Activated CD4-positive, alpha-beta T cell treated with anti-CD3 and anti-CD28 coated beads, Interleukin-2, amount 10 ng/mL, durations not matched to agents 7 days and 5 days (primary cell): ENCODE data around the gene GNPTG. TPM values are rescaled to one million over a fixed set of nuclear protein-coding genes. Genes with fewer than 3 reads are reported as not detected.

Experiments used
- CTCF ChIA-PET: fragments of 350-600 bp; sonication (Branson Sonifier 250); formaldehyde crosslinking; loops from one replicate; lab custom pipeline; 2021; ENCODE audit warnings: antibody characterized with exemption; lab: Charles Lee
- POLR2A ChIA-PET: fragments of 350-600 bp; sonication (Branson Sonifier 250); formaldehyde crosslinking; loops from one replicate; lab custom pipeline; 2021; ENCODE audit warnings: antibody characterized with exemption; lab: Charles Lee
- DNase-seq: peaks from one replicate; pipeline ENCODE4 v3.0.0-alpha.2; 2020
- H3K27ac Mint-ChIP-seq: one replicate; pipeline ENCODE4 v1.8.0; 2021; ENCODE audit warnings: mild to moderate bottlenecking, moderate library complexity, mixed read lengths
- H3K27me3 Mint-ChIP-seq: one replicate; pipeline ENCODE4 v1.8.0; 2021; ENCODE audit warnings: mixed read lengths
- H3K36me3 Mint-ChIP-seq: one replicate; pipeline ENCODE4 v1.8.0; 2021; ENCODE audit warnings: low read depth, mixed read lengths
- H3K4me1 Mint-ChIP-seq: one replicate; pipeline ENCODE4 v1.8.0; 2021; ENCODE audit warnings: mixed read lengths
- H3K4me3 Mint-ChIP-seq: one replicate; pipeline ENCODE4 v1.8.0; 2021; ENCODE audit warnings: mild to moderate bottlenecking, moderate library complexity, mixed read lengths
- H3K9me3 Mint-ChIP-seq: one replicate; pipeline ENCODE4 v1.8.0; 2021; ENCODE audit warnings: mixed read lengths
- total RNA-seq, 2 experiments: library from RNA; stranded (reverse); gene quantifications; one replicate each; pipeline ENCODE4 v1.2.3, GENCODE V29; 2021

Gene GNPTG
- total RNA-seq = 10 to 100 TPM; 34.3 to 36.9 TPM

DNA sequence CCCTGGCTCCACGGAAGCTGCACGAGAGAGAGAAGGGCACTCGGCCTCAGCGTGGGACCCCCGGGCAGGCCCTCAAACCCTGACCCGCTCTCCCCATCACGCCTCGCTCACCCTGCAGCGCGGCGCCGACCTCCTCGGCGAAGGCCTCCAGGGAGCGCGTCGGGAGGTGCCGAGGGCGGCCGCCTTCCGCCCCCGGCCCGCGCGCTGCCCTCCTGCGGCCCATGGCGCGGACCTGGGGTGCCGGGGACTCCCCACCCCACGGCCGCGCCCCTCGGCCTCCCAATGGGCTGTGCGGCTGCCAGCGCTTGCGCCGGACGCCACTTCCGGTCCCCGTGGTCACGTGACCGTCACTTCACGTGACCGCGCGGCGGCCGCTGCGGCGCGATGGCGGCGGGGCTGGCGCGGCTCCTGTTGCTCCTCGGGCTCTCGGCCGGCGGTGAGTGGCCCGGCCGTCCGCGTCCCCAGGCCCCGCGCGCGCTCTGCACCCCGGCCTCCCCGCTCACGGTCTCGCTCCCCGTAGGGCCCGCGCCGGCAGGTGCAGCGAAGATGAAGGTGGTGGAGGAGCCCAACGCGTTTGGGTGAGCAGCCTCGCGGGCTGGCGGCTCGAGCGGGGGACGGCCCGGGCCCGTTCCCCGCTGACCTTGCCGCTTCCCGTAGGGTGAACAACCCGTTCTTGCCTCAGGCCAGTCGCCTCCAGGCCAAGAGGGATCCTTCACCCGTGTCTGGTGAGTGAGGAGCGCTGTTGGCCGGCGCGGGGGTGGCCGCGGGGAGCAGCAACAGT, at the start of gene GNPTG, which contains the start of gene TSR3:
Gene GNPTG (plus strand): TSS at position 350 of the 781 bp plus-strand sequence. CDS start 35 bp downstream, at position 385.
Gene TSR3 (minus strand): TSS at position 297 of the 781 bp plus-strand sequence. CDS start 74 bp downstream, at position 223.
- Mint-ChIP-seq H3K27me3 (no peaks in the 10 kb centered on the region), H3K27ac (peak within 1 kb of the TSS; percentile 82), H3K4me3 (peak within 1 kb of the TSS; percentile 84), H3K36me3 (no peaks in the 10 kb centered on the region), H3K9me3 (no peaks in the 10 kb centered on the region), H3K4me1 (peaks cover 36% of the 10 kb centered on the region)
- DNase-seq = peak; percentile 83
- ChIA-PET CTCF (interaction anchor here (1.3 kb wide), 1 partner anchor 16 kb away, joined by 3 read pairs; no protein-coding TSS in a partner anchor), POLR2A (no interaction called here)

DNA sequence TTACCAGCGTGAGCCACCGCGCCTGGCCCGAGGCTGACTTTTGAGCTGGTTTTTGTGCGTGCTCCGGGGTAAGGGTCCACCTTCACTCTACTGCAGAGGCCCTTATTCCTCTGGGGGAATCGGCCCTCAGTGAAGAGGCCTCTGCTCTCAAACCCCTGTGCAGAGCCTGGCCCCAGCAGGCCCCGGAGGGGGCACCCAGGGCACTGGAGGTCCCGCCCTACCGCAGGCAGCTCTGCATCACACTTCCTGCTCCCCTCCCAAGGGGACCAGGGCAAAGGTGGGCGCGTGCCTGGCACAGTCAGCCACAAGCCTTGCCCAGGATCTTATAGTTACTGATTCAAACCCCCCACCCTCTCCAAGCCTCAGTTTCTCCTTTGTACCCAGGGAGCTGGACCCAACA, 45.9 kb upstream of the GNPTG start:
- Mint-ChIP-seq H3K27me3 (no peaks in the 10 kb centered on the region), H3K4me1 (peaks cover 37% of the 10 kb centered on the region), H3K27ac (peak overlapping the region; percentile 93), H3K36me3 (peaks cover 6% of the 10 kb centered on the region), H3K4me3 (no peak overlapping the region), H3K9me3 (no peaks in the 10 kb centered on the region)
- DNase-seq = no peak
- ChIA-PET POLR2A (no interaction called here), CTCF (no interaction called here)

DNA sequence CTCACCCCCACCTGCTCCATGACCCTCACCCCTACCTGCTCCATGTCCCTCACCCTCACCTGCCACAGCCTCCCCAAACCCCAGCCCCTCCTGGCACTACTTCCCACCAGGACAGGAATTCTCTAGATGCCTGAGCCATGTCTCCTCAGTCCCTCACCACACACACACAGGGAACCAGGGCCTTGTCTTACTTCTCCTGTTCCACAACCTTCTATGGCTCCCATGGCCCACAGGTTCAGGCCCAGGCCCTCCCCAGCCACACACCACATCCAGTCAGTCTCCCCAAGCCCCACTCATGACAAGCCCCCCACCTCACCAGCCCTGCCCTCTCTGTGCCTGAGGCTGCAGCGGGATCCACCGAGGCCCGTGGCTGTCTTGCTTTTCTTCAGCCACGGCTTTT, 45.4 kb upstream of the GNPTG start:
- peak overlapping the region; percentile 50 for H3K4me3 Mint-ChIP-seq
- POLR2A ChIA-PET = no interaction called here
- no peak for DNase-seq
- no peaks in the 10 kb centered on the region for H3K27me3 Mint-ChIP-seq
- H3K36me3 Mint-ChIP-seq = peaks cover 9% of the 10 kb centered on the region
- no peaks in the 10 kb centered on the region for H3K9me3 Mint-ChIP-seq
- peaks cover 42% of the 10 kb centered on the region for H3K4me1 Mint-ChIP-seq
- CTCF ChIA-PET = no interaction called here
- H3K27ac Mint-ChIP-seq = peak overlapping the region; percentile 43

DNA sequence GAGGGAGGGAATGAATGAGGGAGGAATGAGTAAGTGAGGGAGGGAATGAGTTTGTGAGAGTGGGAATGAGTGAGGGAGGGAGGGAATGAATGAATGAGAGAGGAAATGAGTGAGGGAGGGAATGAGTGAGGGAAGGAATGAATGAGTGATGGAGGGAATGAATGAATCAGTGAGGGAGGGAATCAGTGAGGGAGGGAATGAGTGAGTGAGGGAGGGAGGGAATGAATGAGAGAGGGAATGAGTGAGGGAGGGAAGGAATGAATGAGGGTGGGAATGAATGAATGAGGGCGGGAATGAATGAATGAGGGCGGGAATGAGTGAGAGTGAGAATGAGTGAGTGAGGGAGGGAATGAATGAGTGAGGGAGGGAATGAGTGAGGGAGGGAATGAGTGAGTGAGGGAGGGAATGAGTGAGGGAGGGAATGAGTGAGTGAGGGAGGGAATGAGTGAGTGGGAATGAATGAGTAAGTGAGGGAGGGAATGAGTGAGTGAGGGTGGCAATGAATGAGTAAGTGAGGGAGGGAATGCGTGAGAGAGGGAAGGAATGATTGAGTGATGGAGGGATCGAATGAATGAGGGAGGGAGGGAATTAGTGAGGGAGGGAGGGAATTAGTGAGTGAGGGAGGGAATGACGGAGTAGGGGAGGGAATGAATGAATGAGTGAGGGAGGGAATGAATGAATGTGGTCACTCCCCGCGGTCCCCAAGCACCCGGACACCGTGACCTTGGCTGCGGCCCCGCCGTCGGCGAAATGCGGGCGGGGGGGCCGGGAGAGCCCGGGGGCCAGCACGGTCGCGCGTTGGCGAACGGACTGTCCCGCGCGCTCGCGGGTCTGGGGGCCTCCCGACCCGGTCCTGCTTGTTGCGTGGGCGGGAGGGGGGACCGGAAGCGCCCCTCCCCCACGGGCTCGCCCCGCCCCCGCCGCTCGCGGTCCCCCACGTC, 43.4 kb upstream of the GNPTG start:
- H3K36me3 Mint-ChIP-seq = peaks cover 9% of the 10 kb centered on the region
- no peaks in the 10 kb centered on the region for H3K9me3 Mint-ChIP-seq
- H3K4me1 Mint-ChIP-seq = peaks cover 42% of the 10 kb centered on the region
- H3K27ac Mint-ChIP-seq = peak overlapping the region; percentile 100
- CTCF ChIA-PET = no interaction called here
- DNase-seq = no peak
- POLR2A ChIA-PET = interaction anchor here (1.6 kb wide), 1 partner anchor 112 kb away, joined by 7 read pairs; the partner anchor contains the start of gene UQCC4
- peak overlapping the region; percentile 81 for H3K4me3 Mint-ChIP-seq
- no peaks in the 10 kb centered on the region for H3K27me3 Mint-ChIP-seq

DNA sequence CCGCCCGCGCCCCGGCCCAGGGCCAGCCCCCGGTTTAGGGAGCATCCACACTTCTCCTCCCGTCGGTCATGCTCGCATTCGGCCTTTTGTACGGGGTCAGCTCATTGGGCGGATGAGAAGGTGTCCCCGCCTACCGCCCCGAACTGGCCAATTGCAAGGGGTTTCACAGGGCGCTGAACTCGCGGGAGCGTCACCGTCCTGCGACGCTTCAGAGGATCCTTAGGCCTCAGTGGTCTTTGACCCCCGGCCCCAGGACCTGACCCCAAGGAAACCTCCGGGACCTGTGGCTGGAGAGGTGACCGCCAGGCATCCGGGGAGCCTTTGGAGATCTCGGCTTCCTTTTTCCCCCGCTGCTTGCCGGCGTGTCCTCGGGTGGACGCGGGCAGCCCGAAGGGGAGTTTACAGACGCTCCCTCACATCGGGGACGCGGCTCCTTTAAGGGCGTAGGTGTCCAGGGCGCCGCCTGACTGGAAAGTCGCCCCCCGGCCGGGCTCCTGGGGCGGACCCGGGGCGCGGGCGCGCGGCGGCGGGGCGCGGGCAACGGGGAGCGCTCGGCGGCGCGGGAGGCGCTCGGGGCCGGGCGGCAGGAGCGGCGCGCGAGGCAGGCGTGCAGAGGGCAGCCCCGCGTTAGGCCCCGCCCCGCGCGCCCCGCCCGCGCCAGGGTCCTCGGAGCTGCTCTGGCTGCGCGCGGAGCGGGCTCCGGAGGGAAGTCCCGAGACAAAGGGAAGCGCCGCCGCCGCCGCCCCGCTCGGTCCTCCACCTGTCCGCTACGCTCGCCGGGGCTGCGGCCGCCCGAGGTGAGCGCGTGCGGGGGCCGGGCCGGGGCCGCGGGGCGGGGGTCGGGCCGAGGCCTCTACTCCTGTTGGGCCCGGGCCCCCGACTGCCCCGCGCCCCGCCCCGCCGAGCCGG, 42.5 kb upstream of the GNPTG start, which contains the start of gene UBE2I:
Gene UBE2I (plus strand): TSS at position 660 of the 909 bp plus-strand sequence. CDS start 4,395 bp downstream, outside the sequence.
- Mint-ChIP-seq H3K9me3 (no peaks in the 10 kb centered on the region), H3K27me3 (no peaks in the 10 kb centered on the region), H3K27ac (peak within 1 kb of the TSS; percentile 100), H3K36me3 (peaks cover 11% of the 10 kb centered on the region), H3K4me1 (peaks cover 36% of the 10 kb centered on the region), H3K4me3 (peak within 1 kb of the TSS; percentile 92)
- DNase-seq = peak; percentile 97
- POLR2A ChIA-PET = interaction anchor here (1.6 kb wide), 1 partner anchor 111 kb away, joined by 7 read pairs; the partner anchor contains the start of gene UQCC4
- CTCF ChIA-PET = interaction anchor here (1.0 kb wide), 1 partner anchor 9 kb away, joined by 5 read pairs; no protein-coding TSS in a partner anchor

DNA sequence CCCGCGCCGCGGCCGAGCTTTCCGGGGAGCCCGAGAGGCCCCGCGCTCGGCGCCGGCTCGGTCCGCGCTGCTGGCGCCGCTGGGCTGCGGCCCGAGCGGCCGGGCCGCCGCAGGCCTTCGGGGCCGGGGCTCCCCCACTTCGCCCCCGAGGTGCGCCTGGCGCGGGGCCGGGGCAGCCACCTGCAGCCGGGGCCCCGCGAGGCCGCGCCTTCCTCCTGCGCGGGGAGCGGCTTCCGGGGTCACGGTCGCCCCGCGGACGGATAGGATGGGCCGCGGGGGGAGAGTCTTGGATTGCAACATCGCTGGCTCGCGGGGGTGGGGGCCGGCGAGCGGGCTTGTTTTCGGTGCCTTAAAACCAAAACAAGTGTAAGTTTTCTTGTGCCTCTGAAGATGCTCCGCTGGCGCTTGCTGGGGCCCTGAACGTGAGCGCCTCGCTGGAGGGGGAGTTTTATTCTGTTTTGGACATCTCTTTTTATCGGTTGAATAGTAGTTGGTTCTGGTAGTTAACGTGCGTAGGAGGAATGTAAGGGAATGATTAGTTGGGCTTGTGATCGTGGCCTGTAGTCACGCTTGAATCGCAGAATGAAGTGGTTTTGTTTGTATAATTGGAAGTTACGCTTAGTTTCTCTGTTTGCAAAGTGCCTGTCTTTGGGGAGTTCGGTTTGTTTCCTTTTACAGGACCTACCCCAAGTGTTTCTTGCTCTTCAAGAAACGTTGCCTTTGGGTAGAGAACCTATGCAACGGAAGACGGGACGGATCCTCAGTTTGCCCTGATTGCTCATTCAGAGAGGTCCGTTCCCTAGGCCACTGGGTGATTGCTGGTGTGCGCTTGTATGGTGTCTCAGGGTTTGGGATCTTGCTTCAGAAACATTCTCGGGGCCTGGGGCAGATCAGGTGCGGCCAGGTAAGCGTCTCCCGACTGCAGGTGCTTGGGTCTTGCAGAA, 41.6 kb upstream of the GNPTG start:
- Mint-ChIP-seq H3K4me1 (peaks cover 35% of the 10 kb centered on the region), H3K27me3 (no peaks in the 10 kb centered on the region)
- CTCF ChIA-PET = interaction anchor here (1.0 kb wide), 1 partner anchor 9 kb away, joined by 5 read pairs; no protein-coding TSS in a partner anchor

DNA sequence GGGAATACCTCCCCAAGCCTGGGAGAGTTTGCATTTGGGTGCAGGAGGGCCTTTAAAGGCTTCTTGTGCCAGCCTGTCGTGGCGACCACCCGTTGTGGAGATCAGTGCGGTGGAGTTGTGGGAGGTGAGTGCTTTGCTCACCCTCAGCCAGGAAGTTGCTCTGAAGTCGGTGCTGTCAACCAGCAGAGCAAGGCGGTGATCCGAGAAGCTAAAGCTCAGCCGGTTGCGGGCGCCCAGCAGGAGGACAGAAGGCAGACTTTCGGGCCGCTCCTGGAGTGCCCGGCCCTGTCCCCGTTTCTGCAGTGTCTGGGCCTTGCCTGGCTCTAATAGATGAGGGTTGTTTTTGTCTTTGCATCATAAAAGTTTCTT, 40.9 kb upstream of the GNPTG start:
- peak; percentile 56 for DNase-seq
- CTCF ChIA-PET = interaction anchor here (0.6 kb wide), 1 partner anchor 715 kb away, joined by 4 read pairs; no protein-coding TSS in a partner anchor
- H3K4me1 Mint-ChIP-seq = peaks cover 35% of the 10 kb centered on the region
- peak overlapping the region; percentile 94 for H3K27ac Mint-ChIP-seq
- H3K4me3 Mint-ChIP-seq = peak overlapping the region; percentile 92
- POLR2A ChIA-PET = no interaction called here
- no peaks in the 10 kb centered on the region for H3K27me3 Mint-ChIP-seq
- H3K9me3 Mint-ChIP-seq = no peaks in the 10 kb centered on the region
- peaks cover 17% of the 10 kb centered on the region for H3K36me3 Mint-ChIP-seq

More for the DNA sequence above, 41.6 kb upstream of the GNPTG start:
- Mint-ChIP-seq H3K9me3 (no peaks in the 10 kb centered on the region), H3K27ac (peak overlapping the region; percentile 94), H3K36me3 (peaks cover 14% of the 10 kb centered on the region), H3K4me3 (peak overlapping the region; percentile 92)
- peak; percentile 62 for DNase-seq
- POLR2A ChIA-PET = interaction anchor here (1.6 kb wide), 1 partner anchor 111 kb away, joined by 7 read pairs; the partner anchor contains the start of gene UQCC4

DNA sequence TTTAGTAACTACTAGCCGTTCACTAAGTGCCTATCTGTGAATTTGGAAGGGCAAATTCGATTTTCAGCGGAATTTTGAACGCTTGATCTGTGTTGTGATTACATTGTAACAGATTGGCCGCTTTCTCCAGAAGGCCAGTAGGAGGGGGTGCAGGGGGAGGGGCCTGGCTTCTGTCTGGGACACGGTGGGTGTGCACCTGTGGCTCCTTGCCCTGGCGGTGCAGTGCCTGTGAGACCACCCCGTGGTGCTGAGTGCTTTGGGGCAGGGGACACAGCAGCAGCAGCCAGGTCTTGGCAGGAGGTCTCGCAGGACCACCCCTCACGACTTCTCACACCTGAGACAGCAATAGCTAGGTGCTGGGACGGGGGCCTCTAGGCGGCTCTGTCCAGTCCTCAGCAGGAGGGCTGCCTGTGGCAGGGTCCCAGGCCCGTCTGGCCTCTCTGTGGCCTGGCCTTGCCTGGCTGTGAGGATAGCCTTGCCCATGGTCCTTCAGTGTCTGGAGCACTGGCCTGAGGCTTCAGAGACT, 40.5 kb upstream of the GNPTG start:
- POLR2A ChIA-PET = no interaction called here
- Mint-ChIP-seq H3K27me3 (no peaks in the 10 kb centered on the region), H3K4me1 (peaks cover 30% of the 10 kb centered on the region), H3K9me3 (no peaks in the 10 kb centered on the region), H3K4me3 (peak overlapping the region; percentile 92), H3K36me3 (peaks cover 22% of the 10 kb centered on the region), H3K27ac (peak overlapping the region; percentile 94)
- CTCF ChIA-PET = interaction anchor here (0.6 kb wide), 1 partner anchor 716 kb away, joined by 4 read pairs; no protein-coding TSS in a partner anchor
- no peak for DNase-seq

DNA sequence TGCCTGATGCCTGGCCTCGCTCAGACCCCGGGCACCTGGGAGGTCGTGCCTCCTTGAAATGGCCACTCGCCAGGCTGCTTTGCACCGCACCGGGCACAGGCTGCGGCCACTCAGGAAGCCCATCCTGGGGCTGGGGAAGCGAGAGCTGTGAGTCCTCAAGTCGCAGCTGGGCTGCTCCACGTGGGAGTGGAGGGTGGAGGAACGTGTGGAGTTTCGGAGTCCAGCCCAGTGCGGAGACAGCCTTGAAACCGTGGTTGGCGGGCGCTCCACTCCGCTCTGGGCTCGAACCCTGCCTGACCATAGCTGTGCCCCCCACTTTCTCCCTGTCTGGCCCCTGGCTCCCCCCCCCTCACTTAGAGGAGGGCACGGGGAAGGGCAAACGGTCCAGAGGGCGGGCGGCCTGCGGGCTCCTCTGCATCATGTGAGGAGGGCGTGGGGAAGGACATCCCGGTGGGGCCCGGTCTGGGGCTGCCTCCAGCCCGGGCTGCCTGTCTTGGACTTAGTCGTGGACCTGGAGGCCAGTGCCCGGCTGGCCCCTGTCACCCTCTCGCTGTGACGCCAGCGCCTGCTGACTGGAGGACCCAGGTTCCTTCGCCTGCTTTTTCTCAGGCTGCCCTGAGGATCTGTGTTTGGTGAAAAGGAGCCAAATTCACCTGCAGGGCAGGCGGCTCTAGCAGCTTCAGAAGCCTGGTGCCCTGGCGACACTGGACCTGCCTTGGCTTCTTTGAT, 39.8 kb upstream of the GNPTG start:
- POLR2A ChIA-PET = no interaction called here

DNA sequence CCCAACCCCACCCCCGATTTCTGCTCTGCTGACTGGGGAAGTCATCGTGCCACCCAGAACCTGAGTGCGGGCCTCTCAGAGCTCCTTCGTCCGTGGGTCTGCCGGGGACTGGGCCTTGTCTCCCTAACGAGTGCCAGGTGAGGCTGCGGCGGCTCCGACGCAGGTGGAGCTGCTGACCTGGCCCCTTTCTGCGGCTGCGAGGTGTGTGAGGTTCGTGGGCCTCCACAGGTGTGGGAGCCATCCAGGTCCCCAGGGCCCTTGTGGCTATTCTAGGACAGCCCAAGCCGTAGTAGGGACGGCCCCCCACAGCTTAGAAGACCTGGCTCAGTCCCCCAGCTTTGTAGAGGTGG, 39.3 kb upstream of the GNPTG start:
- ChIA-PET POLR2A (no interaction called here), CTCF (no interaction called here)
- Mint-ChIP-seq H3K9me3 (no peaks in the 10 kb centered on the region), H3K27ac (no peak overlapping the region), H3K27me3 (no peaks in the 10 kb centered on the region), H3K4me3 (peak overlapping the region; percentile 27), H3K36me3 (peaks cover 26% of the 10 kb centered on the region), H3K4me1 (peaks cover 28% of the 10 kb centered on the region)
- DNase-seq = no peak

More for the DNA sequence above, 39.8 kb upstream of the GNPTG start:
- H3K4me3 Mint-ChIP-seq = peak overlapping the region; percentile 92
- H3K36me3 Mint-ChIP-seq = peaks cover 23% of the 10 kb centered on the region
- H3K27ac Mint-ChIP-seq = no peak overlapping the region
- no peak for DNase-seq
- peaks cover 28% of the 10 kb centered on the region for H3K4me1 Mint-ChIP-seq
- no peaks in the 10 kb centered on the region for H3K9me3 Mint-ChIP-seq
- H3K27me3 Mint-ChIP-seq = no peaks in the 10 kb centered on the region
- CTCF ChIA-PET = no interaction called here
